HG02943 (cell line): ENCODE measurements around the gene HIPK3.
A peak's percentile ranks its signal among the peaks of the same experiment; 100 is the strongest.
"Not testable (repeated sequence)": the region's sequence is repeated elsewhere in the genome, so short reads cannot be mapped to it uniquely, and the experiment has no call there.

ENCODE experiments used
- ATAC-seq: cut with Tn5 transposase; IDR thresholded peaks from one replicate; pipeline ENCODE4 v1.9.1; 2021; ENCODE audit warnings: mild to moderate bottlenecking, low read depth, moderate library complexity; ENCODE audit not compliant: unreplicated experiment

HIPK3 gene

DNA sequence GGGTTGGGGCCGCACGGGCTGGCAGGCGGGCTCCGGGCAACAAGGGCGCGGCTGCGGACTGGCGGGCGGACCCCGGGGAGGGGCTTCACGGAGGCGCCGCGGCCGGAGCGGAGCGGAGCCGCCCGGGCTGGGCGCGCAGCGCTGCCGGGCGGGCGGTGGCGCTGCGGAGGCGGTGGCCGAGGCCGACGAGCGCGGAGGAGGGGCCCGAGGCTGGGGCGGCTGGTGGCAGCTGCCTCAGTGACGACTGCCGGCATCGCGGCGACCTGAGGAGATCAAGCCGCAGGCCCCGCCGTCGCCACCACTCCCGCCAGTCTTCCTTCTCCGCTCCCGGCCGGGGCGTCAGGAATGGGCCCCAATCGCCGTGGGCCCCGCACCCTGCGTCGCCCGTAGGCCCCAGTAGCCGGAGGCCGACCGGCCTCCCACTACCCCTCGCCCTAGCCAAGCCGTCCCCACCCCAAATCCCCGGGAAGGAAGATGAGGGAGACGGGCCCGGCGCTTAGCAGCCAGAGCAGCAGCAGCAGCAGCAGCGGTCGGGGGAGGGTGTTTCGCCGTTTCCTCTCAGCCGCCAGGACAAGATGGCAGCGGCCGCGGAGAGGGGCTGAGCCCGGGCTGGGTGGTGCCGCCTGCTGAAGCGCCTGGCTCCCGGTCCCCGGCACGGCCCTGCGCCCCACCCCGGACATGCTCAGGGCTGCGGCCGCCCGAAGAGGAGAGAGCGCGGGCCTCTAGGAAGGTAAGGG is at the start of gene HIPK3:
Gene HIPK3, plus strand, starts transcription at position 222 of the 737 bp plus-strand sequence.
- peak; percentile 70 for ATAC-seq

- ATAC-seq, result no peak
Measured at GRCh38 chr11:33207408-33207985, 49.7 kb upstream of the HIPK3 start.

DNA sequence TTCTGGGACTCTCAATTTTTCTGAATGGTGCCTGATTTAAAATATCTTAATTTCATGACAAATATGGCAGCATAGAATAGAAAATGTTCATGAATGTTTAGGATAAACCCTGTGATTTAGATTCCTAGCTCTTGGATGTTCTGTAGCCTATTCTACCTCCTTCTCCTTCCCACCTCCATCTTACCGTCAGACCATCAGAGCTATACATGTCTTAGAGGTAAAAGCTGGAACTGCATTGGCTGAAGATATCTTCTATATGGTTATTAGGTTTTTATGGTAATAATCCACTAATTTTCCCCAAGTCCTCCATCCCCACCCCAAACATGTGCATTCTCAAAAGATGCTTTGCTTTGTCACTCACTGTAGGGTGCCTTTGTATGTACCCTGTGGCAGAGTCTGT is 49.0 kb upstream of the HIPK3 start:
- no peak for ATAC-seq

DNA sequence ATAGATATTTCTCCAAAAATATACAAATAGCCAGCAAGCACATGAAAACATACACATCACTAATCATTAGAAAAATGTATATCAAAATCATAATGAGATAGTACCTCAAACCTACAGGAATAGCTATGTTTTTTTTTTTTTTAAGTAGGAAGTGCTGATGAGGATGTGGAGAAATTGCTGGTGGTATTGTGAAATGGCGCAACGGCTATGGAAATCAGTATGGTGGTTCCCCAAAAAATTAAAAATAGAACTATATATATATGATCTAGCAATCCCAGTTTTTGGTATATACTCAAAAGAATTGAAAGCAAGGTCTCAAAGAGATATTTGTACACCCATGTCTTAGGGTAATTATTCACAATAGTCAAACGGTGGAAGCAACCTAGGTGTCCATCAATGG is 46.0 kb upstream of the HIPK3 start:
- no peak for ATAC-seq

GRCh38 chr11:33211580-33211979 is 45.6 kb upstream of the HIPK3 start:
- ATAC-seq, result no peak

DNA sequence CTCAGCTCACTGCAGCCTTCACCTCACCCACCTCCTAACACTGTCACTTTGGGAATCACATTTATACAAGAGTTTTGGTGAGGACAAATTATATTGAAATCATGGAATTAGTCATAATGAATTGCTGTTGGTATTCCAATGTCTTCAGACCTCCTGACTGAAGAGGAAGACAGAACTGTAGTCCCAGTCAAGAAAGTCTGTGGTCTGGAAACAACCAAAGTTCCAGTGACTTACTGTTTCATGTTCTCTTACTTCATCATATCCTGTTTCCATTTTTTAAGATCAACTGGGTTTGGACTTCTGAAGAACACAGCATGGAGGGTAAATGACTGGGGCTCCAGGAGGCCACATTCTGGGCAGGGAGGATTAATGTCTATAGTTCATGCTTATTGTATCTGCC is 43.0 kb upstream of the HIPK3 start:
- ATAC-seq, result no peak

DNA sequence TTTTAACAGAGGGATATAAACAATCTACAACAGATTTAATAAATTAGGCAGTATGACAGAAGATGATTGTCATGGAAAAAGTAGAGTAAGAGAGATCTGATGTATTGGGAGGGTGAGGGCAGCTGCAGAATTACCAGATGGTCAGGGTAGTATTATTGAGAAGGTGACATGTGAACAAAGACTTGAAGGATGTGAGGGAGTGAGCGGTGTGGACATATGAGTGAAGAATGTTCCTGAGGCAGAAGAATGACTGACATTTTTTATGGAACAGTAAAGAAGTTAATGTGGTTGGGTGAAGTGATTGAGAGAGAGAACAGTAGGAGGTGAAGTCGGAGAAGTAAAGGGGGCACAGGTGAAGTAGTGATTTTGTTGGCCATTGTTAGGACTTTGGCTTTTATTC is 42.4 kb upstream of the HIPK3 start:
- ATAC-seq, result no peak

DNA sequence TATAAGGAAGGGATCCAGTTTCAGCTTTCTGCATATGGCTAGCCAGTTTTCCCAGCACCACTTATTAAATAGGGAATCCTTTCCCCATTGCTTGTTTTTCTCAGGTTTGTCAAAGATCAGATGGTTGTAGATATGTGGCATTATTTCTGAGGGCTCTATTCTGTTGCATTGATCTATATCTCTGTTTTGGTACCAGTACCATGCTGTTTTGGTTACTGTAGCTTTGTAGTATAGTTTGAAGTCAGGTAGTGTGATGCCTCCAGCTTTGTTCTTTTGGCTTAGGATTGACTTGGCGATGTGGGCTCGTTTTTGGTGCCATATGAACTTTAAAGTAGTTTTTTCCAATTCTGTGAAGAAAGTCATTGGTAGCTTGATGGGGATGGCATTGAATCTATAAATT is 40.5 kb upstream of the HIPK3 start:
- not testable (repeated sequence) for ATAC-seq

DNA sequence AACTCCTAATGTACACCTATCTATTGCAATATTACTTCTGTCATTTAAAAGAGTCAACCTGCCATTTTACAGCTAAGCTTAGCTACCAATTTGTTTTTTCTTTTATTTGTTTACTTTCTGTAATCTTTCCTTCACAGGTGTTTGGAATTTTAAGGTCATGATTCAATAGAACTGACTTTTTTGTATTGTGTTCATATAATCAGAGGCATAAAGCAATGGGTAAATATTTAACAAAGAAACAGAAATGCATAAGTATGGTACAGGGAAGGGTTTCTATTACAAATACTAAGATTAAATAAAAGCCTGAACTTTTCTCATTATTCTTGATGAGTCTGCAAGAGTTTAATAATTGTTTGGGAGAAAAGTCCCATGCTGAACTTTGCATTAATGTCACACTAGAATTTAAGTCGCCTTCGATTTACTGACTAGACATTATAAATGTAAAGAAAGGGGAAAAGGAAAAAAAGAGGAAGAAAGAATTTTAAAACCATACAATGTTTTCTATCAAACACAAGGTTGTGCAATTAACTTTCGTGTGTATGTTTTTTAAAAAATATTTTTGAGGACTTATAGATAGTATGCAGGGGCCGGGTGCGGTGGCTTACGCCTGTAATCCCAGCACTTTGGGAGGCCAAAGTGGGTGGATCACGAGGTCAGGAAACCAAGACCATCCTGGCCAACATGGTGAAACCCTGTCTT is 35.0 kb upstream of the HIPK3 start:
- ATAC-seq, result no peak

DNA sequence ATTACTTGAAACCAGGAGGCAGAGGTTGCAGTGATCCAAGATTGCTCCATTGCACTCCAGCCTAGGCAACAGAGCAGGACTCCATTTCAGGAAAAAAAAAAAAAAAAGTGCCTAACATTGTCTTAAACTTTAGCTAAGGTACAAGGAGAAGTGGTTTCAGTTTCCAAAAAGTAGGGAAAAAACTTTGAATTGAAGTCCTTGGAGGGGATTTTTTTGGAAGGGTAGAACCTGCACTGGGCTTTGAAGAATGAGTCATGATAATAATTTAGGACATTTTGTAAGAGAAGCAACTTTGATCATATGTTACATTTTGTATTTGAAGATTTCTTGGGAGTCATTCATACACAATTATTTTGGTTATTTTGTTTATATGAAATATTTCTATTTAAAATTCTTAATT is 31.8 kb upstream of the HIPK3 start:
- no peak for ATAC-seq

GRCh38 chr11:33227578-33228261 is 29.5 kb upstream of the HIPK3 start:
- ATAC-seq, result no peak

GRCh38 chr11:33234397-33235190 is 22.6 kb upstream of the HIPK3 start:
- ATAC-seq, result no peak

- no peak for ATAC-seq
Measured at GRCh38 chr11:33237039-33237597, 20.1 kb upstream of the HIPK3 start.

DNA sequence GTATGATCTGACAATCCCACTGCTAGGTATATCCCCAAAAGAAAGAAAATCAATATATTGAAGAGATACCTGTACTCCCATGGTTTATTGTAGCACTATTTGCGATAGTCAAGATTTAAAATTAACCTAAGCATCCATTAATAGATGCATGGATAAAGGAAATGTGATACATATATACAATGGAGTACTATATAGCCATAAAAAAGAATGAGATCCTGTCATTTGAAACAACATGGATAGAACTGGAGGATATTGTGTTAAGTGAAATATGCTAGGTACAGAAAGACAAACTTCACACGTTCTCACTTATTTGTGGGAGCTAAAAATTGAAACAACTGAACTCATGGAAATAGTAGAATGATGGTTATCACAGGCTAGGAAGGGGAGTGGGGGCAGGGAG is 14.6 kb upstream of the HIPK3 start:
- ATAC-seq, result no peak

DNA sequence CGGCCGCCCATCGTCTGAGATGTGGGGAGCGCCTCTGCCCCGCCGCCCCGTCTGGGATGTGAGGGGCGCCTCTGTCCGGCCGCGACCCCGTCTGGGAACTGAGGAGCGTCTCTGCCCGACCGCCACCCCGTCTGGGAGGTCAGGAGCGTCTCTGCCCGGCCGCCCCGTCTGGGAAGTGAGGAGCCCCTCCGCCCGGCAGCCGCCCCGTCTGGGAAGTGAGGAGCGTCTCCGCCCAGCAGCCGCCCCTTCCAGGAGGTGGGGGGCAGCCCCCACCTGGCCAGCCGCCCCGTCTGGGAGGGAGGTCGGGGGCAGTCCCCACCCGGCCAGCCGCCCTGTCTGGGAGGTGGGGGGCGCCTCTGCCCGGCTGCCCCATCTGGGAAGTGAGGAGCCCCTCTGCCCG is 13.5 kb upstream of the HIPK3 start:
- ATAC-seq, result not testable (repeated sequence)

DNA sequence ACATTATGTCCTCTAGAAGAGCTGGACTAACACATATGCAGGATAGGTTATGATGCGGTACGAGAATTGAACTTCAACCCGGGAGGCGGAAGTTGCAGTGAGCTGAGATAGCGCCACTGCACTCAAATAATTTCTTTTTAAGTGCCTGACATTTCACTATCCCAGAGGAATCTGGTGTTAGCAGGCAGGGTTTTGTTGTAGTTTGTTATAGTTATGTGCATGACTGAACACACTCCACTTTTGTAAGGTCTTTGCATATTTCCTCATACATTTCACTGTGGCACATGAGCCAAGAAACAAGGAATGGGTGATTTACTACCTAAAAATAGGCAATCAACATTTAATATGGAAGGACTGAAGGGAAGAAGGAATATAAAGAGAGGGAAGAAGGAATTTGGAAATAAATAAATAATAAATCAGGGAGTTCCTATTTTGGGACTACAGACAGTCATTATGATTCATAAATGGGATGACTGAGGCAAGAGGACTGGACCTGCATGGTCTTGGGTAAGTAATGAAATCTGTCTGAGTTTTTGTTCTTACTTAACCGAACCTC is 8.7 kb upstream of the HIPK3 start:
- no peak for ATAC-seq

- no peak for ATAC-seq
Measured at GRCh38 chr11:33256031-33256812, 959 bp upstream of the HIPK3 start.

DNA sequence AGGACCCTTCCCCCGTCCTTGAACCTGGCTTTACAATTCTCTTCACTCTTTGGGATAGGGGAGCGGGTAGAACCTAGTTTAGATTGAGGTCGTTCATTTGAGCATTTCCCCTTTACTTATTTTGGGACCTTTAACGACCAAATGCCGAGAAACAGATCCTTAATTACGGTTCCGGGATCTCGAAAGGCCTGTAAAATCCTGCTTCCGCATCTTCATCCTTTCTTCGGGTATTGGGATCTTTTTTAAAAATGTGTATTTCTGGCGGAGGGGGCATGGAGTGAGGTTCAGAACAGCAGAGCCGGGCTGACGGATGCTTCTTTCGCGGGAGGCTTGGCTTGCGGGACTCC is 395 bp upstream of the HIPK3 start:
- no peak for ATAC-seq
